Keratinocyte (primary cell): ENCODE measurements around the gene GNA15. TPM values are rescaled to one million over a fixed set of nuclear protein-coding genes. Genes with fewer than 3 reads are reported as not detected.

Experiments used
- DNase-seq: peaks from one replicate; pipeline ENCODE4 v3.0.0-alpha.2; 2011; ENCODE audit warnings: low read depth, missing footprints, low spot score
- FAIRE-seq: peaks from 2 replicates; lab custom pipeline; 2011; peaks lifted over from hg19 to GRCh38; lab: Jason Lieb, UNC
- H2AFZ ChIP-seq: 2 replicates; pipeline ENCODE4 v1.6.0; 2012; ENCODE audit warnings: low read length, control low read depth, inconsistent platforms; ENCODE audit not compliant: control insufficient read depth
- H3K27ac ChIP-seq: 2 replicates; pipeline ENCODE4 v1.5.1; 2011; ENCODE audit warnings: low read length; ENCODE audit not compliant: control insufficient read depth, insufficient read depth
- H3K27me3 ChIP-seq: 3 replicates; pipeline ENCODE4 v1.6.0; 2011; ENCODE audit warnings: low read length; ENCODE audit not compliant: control insufficient read depth, insufficient read depth; ENCODE audit errors: extremely low read depth
- H3K36me3 ChIP-seq, 2 experiments: 2 replicates in 1 of 2; 3 replicates in 1 of 2; pipeline ENCODE4 v1.5.1; 2011; ENCODE audit warnings: low read length in 2 of 2, mild to moderate bottlenecking in 1 of 2; ENCODE audit not compliant: control insufficient read depth in 2 of 2, insufficient read depth in 2 of 2; ENCODE audit errors: extremely low read depth in 1 of 2
- H3K4me1 ChIP-seq: 3 replicates; pipeline ENCODE4 v1.5.1; 2011; ENCODE audit warnings: low read length; ENCODE audit not compliant: control insufficient read depth, insufficient read depth; ENCODE audit errors: extremely low read depth
- H3K4me2 ChIP-seq: 3 replicates; pipeline ENCODE4 v1.6.0; 2011; ENCODE audit warnings: low read depth, low read length; ENCODE audit not compliant: control insufficient read depth, insufficient read depth; ENCODE audit errors: extremely low read depth
- H3K4me3 ChIP-seq, 3 experiments: fragments of 200-600 bp in 1 of 3; sonication (generic) in 1 of 3; 2 replicates in 2 of 3; 3 replicates in 1 of 3; pipeline ENCODE4 v1.5.1; 2011 to 2016; ENCODE audit warnings: low read length in 3 of 3, mild to moderate bottlenecking in 3 of 3, control low read depth in 2 of 3, inconsistent platforms in 1 of 3, low read depth in 1 of 3, mixed read lengths in 1 of 3, mixed run types in 1 of 3, moderate library complexity in 1 of 3; ENCODE audit not compliant: control insufficient read depth in 2 of 3, insufficient read depth in 2 of 3; ENCODE audit errors: extremely low read depth in 1 of 3
- H3K79me2 ChIP-seq: 2 replicates; pipeline ENCODE4 v1.6.0; 2012; ENCODE audit warnings: low read length; ENCODE audit not compliant: control insufficient read depth, insufficient read depth
- H3K9ac ChIP-seq: 3 replicates; pipeline ENCODE4 v1.6.0; 2011; ENCODE audit warnings: low read length; ENCODE audit not compliant: control insufficient read depth, insufficient read depth; ENCODE audit errors: extremely low read depth
- H3K9me1 ChIP-seq: 3 replicates; pipeline ENCODE4 v1.6.0; 2011; ENCODE audit warnings: low read length; ENCODE audit not compliant: control insufficient read depth, insufficient read depth; ENCODE audit errors: extremely low read depth
- H3K9me3 ChIP-seq: 2 replicates; pipeline ENCODE4 v1.5.1; 2012; ENCODE audit warnings: low read depth, low read length; ENCODE audit not compliant: control insufficient read depth
- H4K20me1 ChIP-seq: 3 replicates; pipeline ENCODE4 v1.6.0; 2011; ENCODE audit warnings: low read length; ENCODE audit not compliant: control insufficient read depth, insufficient read depth; ENCODE audit errors: extremely low read depth
- CTCF ChIP-seq, 3 experiments: IDR thresholded peaks in 1 of 3; conservative IDR thresholded peaks in 1 of 3; optimal IDR thresholded peaks in 1 of 3; 2 replicates in 2 of 3; 3 replicates in 1 of 3; pipeline versions ENCODE3 to v1.5.1; 2011; ENCODE audit warnings: low read length in 3 of 3, mild to moderate bottlenecking in 3 of 3, moderate library complexity in 2 of 3, control low read depth in 1 of 3, inconsistent platforms in 1 of 3; ENCODE audit not compliant: insufficient read depth in 2 of 3; ENCODE audit errors: extremely low read depth in 1 of 3
- EZH2 ChIP-seq: IDR thresholded peaks from one replicate; pipeline ENCODE4 v1.6.1; 2012; ENCODE audit warnings: inconsistent platforms, mild to moderate bottlenecking, low read length, moderate library complexity
- dilution Hi-C: fragments of 300-500 bp; cut with MboI; formaldehyde crosslinking; loops from one replicate; pipeline ENCODE4 v1.7.0; 2020; ENCODE audit warnings: low sequenced_read_pairs; ENCODE audit not compliant: extremely low pct_ligation_motif_present
- polyA plus RNA-seq, 5 experiments: library from polyadenylated mRNA; depleted of rRNA in 3 of 5; stranded (reverse) in 3 of 5; stranded (forward) in 1 of 5; unstranded in 1 of 5; fragments of >200 nt; gene quantifications; 1 replicate in 1 of 5; 2 replicates in 3 of 5; 3 replicates in 1 of 5; pipeline versions ENCODE4 v1.2.1 to v1.2.3, GENCODE V29; 2011 to 2012; ENCODE audit warnings: missing spikeins in 2 of 5, low read depth in 1 of 5, low replicate concordance in 1 of 5

The GNA15 gene
- polyA plus RNA-seq, 1 donor (not counting 4 experiments of a cell fraction or from before 2014, with no cell fraction given) = 60.0 TPM

DNA sequence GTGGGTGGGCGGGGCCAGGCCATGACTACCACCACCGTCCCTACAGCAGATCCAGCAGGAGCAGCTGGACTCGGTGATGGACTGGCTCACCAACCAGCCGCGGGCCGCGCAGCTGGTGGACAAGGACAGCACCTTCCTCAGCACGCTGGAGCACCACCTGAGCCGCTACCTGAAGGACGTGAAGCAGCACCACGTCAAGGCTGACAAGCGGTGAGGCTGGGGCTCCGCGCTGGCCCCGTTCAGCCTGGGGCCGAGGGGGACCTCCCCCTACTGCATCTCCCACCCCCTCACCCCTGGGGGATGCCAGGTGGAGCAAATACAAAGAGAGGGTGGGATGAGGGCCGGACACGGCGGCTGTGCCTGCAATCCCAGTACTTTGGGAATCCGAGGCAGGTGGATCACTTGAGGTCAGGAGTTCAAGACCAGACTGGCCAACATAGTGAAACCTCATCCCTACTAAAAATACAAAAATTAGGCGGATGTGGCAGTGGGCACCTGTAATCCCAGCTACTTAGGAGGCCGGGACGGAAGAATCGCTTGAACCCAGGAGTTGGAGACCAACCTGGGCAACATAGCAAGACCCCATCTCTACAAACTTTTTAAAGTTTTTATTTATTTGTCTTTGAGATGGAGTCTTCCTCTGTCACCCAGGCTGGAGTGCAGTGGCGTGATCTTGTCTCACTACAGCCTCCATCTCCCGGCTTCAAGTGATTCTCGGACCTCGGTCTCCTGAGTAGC, 70.6 kb downstream of the GNA15 start:
- FAIRE-seq = no peak
- Histone ChIP-seq H3K79me2 (no peaks in the 10 kb centered on the region), H3K9me1 (no peaks in the 10 kb centered on the region), H2AFZ (no peak overlapping the region), H3K4me3 (no peak overlapping the region), H4K20me1 (peaks cover 6% of the 10 kb centered on the region), H3K27me3 (no peaks in the 10 kb centered on the region), H3K9ac (no peak overlapping the region), H3K9me3 (no peaks in the 10 kb centered on the region), H3K4me2 (no peak overlapping the region), H3K27ac (no peak overlapping the region), H3K36me3 (peaks cover 27 to 28% of the 10 kb centered on the region in 2 experiments), H3K4me1 (no peaks in the 10 kb centered on the region)
- TF ChIP-seq CTCF (optimal IDR thresholded peaks at IDR 0.05 in 1 of 3, IDR thresholded peaks at IDR 0.05 in 1 of 3, conservative IDR thresholded peaks at IDR 0.05 in 1 of 3; ENCODE audit: extremely low read depth in 1 of 3, insufficient read depth in 2 of 3, low read length in 3 of 3) = no peak
- TF ChIP-seq EZH2 = no peak
- dilution Hi-C loops = no loop called here
- DNase-seq = no peak

GRCh38 chr19:3207461-3208242, 71.8 kb downstream of the GNA15 start:
- H3K4me3 ChIP-seq = no peak overlapping the region
- peaks cover 6% of the 10 kb centered on the region for H4K20me1 ChIP-seq
- no peak for TF ChIP-seq CTCF (optimal IDR thresholded peaks at IDR 0.05 in 1 of 3, IDR thresholded peaks at IDR 0.05 in 1 of 3, conservative IDR thresholded peaks at IDR 0.05 in 1 of 3; ENCODE audit: extremely low read depth in 1 of 3, insufficient read depth in 2 of 3, low read length in 3 of 3)
- TF ChIP-seq EZH2 = no peak
- no peak overlapping the region for H3K27ac ChIP-seq
- dilution Hi-C loops = no loop called here
- no peaks in the 10 kb centered on the region for H3K9me1 ChIP-seq
- no peaks in the 10 kb centered on the region for H3K79me2 ChIP-seq
- no peak for DNase-seq
- no peaks in the 10 kb centered on the region for H3K27me3 ChIP-seq
- H3K4me1 ChIP-seq = no peaks in the 10 kb centered on the region
- FAIRE-seq = no peak
- no peak overlapping the region for H3K4me2 ChIP-seq
- peaks cover 21 to 27% of the 10 kb centered on the region in 2 experiments for H3K36me3 ChIP-seq
- H3K9me3 ChIP-seq = no peaks in the 10 kb centered on the region
- H3K9ac ChIP-seq = no peak overlapping the region
- no peak overlapping the region for H2AFZ ChIP-seq
